CD4-positive, alpha-beta T cell treated with Interferon gamma for 1 hour (primary cell): ENCODE results near the gene ATP2C2.
"Not testable (repeated sequence)": the region's sequence is repeated elsewhere in the genome, so short reads cannot be mapped to it uniquely, and the experiment has no call there.

Experiments
- DNase-seq: peaks from one replicate; pipeline ENCODE4 v3.0.0-alpha.2; 2020

Gene ATP2C2

GRCh38 chr16:84403435-84403834 is 35.1 kb downstream of the ATP2C2 start:
- DNase-seq = not testable (repeated sequence)

GRCh38 chr16:84404324-84404723 is 36.0 kb downstream of the ATP2C2 start:
- DNase-seq = no peak

DNA sequence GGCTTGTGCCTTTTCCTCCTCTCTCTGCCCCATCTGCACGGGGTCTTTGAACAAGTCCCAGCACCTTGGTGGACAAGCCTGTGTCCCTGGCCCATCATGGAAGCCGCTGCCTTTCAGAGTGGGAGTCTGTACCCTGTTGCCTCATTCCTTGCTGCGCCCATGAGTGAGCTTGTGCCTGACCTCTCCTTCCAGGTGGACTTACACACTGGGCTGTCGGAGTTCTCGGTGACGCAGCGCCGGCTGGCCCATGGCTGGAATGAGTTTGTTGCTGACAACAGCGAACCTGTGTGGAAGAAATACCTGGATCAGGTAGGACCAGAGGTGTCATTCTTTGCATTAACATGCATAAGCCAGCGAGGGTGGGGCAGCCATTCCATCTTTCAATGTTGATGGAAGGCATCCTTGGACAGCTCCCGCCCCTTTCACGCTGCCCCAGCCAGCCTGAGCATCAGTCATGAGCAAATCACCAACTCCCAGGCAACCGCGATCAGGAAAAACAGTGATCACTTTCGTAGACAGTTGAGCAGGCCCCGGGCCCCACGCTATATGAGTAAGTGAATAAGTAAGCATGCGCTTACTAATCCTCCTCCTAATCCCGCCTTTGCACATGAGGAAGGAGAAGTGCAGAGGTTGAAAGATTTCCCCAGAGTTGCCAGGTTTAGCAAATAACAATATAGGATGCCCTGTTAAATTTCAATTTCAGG is 36.8 kb downstream of the ATP2C2 start:
- DNase-seq = no peak

- DNase-seq = no peak
Measured at GRCh38 chr16:84406006-84406963, 37.9 kb downstream of the ATP2C2 start.

GRCh38 chr16:84407588-84408313 is 39.4 kb downstream of the ATP2C2 start:
- DNase-seq = no peak

DNA sequence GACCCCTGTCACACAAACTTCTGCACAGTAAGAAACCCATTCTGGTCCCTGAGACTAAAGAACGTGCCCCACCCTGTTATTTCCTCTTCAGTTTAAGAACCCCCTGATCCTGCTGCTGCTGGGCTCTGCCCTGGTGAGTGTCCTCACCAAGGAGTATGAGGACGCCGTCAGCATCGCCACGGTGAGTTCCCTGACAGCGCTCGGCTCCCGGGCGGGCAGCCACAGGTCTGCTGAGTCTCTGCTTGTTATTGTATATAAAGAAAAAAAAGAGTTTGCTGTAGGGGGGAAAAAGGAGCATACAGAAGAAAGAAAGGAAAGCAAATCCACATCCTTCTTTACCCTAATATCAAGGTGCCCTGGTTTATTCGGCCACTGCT is 40.0 kb downstream of the ATP2C2 start:
- no peak for DNase-seq

DNA sequence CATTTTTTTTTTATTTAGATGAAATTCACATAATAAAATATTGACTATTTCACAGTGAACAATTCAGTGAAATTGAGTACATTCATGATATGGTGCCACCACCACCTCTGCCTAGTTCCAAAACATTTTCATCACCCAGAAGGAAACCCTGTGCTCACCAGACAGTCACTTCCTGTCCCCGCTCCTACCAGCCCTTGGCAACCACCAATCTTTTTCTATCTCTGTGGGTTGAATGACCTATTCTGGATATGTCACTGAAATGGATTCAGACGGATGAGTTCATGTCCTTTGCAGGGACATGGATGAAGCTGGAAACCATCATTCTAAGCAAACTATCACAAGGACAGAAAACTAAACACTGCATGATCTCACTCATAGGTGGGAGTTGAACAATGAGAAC is 40.5 kb downstream of the ATP2C2 start:
- no peak for DNase-seq

DNA sequence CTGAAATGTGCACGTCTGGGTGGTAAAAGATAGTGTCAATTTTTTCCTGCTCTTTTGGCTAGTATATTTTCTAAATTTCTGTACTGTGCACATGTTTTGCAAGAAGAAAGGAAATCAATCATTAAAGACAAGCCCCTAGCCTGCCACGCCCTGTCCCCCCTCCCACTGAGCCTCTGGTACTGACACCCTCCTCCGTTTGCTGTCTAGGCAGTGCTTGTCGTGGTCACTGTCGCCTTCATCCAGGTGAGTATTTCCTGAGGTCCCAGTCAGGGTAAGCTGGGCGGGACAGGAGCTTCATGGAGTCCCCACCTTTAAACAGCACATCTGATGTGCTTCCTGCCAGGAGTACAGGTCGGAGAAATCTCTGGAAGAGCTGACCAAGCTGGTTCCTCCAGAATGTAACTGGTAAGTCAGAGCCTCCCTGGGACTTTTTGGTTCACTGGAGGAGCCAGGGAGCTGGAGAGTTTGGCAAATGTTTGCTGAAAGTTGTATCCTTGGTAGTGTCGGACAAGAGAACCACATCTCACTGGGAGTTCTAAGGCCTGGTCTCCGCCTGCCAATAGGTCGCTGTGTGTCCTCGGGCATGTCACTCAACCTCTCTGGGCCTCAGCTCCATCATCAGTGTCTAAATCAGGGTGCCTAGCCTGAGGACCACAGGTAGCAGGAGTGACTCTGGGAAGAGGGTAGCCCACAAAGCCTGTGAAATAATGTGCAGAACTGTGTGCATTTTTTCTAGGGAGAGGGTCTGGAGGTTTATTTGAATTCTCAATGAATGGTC is 42.2 kb downstream of the ATP2C2 start:
- no peak for DNase-seq

GRCh38 chr16:84411768-84412167 is 43.4 kb downstream of the ATP2C2 start:
- no peak for DNase-seq

DNA sequence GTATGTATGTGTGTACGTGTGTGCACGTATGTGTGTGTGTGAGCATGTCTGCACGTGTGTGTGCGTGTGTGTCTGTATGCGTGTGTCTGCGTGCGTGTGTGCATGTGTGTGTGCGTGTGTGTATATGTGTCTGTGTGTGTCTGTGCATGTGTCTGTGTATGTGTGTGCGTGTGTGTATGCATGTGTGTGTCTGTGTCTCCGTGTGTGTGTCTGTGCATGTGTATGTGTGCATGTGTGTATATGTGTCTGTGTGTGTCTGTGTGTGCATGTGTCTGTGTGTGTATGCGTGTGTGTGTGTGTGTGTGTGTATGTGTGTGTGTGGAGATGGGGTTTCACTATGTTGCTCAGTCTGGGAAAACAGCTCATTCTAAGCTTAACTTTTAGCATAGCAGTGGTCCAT is 43.9 kb downstream of the ATP2C2 start:
- DNase-seq = no peak

- DNase-seq = no peak
Measured at GRCh38 chr16:84413244-84414004, 45.1 kb downstream of the ATP2C2 start.

GRCh38 chr16:84414789-84415326 is 46.5 kb downstream of the ATP2C2 start:
- no peak for DNase-seq

DNA sequence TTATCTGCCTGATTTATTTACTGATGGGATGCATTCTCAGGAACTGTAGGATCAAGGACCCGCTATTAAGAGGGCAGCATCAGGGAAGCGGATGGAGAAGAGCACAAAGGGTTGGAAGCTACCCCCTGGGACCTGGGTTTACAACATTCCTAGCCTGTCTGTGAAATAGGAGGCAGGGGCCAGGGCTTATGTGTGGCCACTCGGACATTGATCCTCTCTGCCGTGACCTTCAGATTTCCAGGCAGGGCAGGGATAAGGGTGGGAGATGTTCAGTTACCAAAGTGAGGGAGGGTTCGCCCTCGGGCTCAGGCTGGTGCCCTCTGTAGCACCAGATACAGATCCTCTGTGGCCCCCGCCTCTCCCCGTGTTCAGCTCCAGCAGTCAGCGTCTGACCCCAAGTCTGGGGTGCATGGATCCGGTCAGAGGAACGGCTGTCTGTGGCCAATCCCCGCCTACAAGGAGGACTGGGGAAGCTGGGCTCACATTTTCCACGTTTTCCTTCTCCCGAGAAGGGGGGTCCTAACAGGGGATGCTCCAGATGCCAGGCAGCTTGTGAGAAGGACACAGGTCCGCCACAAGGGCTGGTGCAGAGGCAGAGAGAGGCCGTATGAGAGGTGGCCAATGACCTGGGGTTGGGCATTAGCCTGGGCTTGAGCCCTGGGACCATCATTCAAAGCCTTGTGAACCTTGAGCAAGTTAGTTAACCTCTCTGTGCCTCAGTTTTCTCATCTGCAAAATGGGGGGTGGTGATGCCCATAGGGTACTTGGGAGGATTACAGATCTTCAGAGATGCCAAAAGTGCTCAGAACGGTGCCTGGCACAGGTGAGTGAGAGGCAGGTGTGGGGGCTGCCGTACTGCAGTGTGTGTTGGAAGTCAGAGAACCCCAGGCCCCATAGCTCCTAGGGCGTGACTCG is 48.3 kb downstream of the ATP2C2 start:
- DNase-seq = no peak

GRCh38 chr16:84418056-84418849 is 49.9 kb downstream of the ATP2C2 start:
- no peak for DNase-seq

DNA sequence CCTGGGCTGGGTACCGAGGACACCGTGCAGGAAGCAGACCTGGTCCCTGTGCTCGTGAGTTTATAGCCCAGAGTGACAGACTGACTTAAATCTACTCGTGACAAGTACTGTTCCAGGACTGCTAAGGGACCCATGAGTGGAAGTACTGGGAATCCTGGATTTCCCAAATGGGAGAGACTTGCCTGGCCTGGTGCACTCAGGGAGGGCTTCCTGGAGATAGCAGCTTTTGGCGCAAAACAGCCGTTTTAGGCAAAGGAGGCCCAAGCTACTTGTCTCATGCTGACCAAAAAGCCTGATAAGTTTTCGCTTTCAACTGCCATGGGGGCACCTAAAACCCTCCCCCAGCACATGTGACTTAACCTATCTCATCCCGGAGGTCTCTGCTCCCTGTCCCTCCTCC is 51.4 kb downstream of the ATP2C2 start:
- DNase-seq = no peak

- DNase-seq = not testable (repeated sequence)
Measured at GRCh38 chr16:84420556-84420955, 52.2 kb downstream of the ATP2C2 start.

DNA sequence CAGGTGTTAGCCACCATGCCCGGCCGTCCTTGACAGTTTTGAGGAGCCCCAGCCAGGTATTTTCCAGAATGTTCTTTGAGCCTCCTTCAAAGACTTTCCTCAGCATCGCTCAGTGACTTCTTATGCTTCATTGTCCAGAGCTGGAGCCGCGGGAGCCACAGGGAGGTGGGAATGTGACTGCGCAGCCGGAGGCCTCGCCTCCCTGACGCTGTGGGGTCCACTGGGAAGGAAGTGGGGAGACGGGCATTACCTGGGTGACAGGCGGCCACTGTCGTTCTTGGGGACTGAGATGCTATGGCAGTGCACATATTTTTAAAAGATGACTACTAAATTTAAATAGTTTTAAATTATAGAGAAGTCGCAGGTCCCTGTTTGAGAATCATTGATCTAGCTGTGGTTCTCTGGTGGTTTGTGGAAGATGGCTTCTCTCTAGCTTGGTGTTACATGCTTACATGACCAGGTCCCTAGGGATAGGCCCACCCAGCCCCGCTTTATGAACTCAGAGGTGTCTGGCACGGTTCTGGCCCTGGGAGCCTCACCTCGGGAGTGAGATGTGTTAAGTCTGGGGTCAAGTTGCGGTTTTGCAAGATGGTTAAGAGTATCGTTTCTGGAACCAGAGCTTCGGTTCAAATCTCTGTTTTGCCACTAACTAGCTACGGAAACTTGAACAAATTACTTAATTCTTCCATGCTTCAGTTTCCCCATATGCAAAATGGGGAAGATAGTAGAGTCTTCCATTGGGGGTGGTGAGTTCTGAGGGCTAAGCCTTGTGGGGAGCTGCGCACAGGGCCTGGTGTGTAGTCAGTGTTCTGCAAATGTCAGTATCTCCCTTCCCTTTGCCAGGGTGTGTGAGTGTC is 53.0 kb downstream of the ATP2C2 start:
- DNase-seq = no peak

DNA sequence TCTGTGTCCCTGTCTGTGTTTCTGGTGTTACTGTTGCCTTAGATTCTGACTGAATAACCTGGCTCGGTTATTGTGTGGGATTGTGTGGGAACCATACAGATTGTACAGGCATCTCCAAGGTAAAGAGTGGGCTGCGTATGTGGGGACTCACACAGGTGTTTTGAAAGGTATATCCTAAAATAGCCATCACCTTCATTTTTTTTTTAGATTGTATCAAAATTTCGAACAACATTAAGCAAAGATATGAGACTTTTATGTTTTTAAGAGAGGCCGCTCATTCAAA is 53.5 kb downstream of the ATP2C2 start:
- DNase-seq = no peak

DNA sequence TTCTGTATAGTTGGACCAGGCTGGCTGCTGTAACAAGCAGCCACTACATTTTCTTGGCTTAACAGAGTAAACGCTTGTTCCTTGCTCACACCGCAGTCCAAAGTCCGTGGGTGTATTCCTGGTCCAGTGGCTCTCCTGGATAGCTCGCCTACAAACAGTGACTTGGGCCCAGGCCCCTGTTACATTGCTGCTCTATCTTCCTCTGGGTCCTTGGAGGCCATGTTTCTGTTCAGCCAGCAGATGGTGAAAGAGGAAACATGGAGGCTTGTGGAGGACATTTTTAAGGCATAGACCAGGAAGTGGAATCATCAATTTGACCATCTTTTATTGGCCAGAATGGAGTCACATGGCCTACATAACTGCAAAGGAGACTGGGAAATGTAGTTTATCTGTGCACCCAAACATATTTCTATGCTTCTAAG is 55.1 kb downstream of the ATP2C2 start:
- no peak for DNase-seq
